ENCODE measurements around the gene USP10.
"Not testable (repeated sequence)": the region's sequence is repeated elsewhere in the genome, so short reads cannot be mapped to it uniquely, and the experiment has no call there.

USP10 gene

GRCh38 chr16:84672276-84673202 is 27.3 kb upstream of the USP10 start:
- Histone ChIP-seq H3K4me3 (no peak overlapping the region), H3K27ac (no peak overlapping the region)

- H3K27ac ChIP-seq = no peak overlapping the region
- H3K4me3 ChIP-seq = no peak overlapping the region
These were observed 26.6 kb upstream of the USP10 start for GRCh38 chr16:84673203-84673535.

- H3K27ac ChIP-seq = no peak overlapping the region
- no peak overlapping the region for H3K4me3 ChIP-seq
These were observed 26.2 kb upstream of the USP10 start for GRCh38 chr16:84673561-84673960.

GRCh38 chr16:84675423-84675822 is 24.4 kb upstream of the USP10 start:
- H3K27ac ChIP-seq = no peak overlapping the region
- H3K4me3 ChIP-seq = no peak overlapping the region

- no peak overlapping the region for H3K27ac ChIP-seq
- no peak overlapping the region for H3K4me3 ChIP-seq
These were observed 23.9 kb upstream of the USP10 start for GRCh38 chr16:84675884-84676283.

- H3K4me3 ChIP-seq = no peak overlapping the region
- no peak overlapping the region for H3K27ac ChIP-seq
These were observed 22.6 kb upstream of the USP10 start for GRCh38 chr16:84677017-84677803.

- Histone ChIP-seq H3K4me3 (no peak overlapping the region), H3K27ac (no peak overlapping the region)
These were observed 22.0 kb upstream of the USP10 start for GRCh38 chr16:84677849-84678248.

GRCh38 chr16:84678541-84678940 is 21.3 kb upstream of the USP10 start:
- H3K4me3 ChIP-seq = no peak overlapping the region
- H3K27ac ChIP-seq = no peak overlapping the region

GRCh38 chr16:84680165-84680842 is 19.5 kb upstream of the USP10 start:
- H3K4me3 ChIP-seq = no peak overlapping the region

GRCh38 chr16:84680843-84681629 is 18.8 kb upstream of the USP10 start:
- no peak overlapping the region for H3K27ac ChIP-seq
- no peak overlapping the region for H3K4me3 ChIP-seq

More at GRCh38 chr16:84680165-84680842, 19.5 kb upstream of the USP10 start:
- no peak overlapping the region for H3K27ac ChIP-seq

GRCh38 chr16:84683691-84684591 is 15.9 kb upstream of the USP10 start:
- Histone ChIP-seq H3K4me3 (no peak overlapping the region), H3K27ac (no peak overlapping the region)

GRCh38 chr16:84684592-84684965 is 15.2 kb upstream of the USP10 start:
- no peak overlapping the region for H3K4me3 ChIP-seq
- H3K27ac ChIP-seq = no peak overlapping the region

GRCh38 chr16:84685210-84685609 is 14.6 kb upstream of the USP10 start:
- no peak overlapping the region for H3K27ac ChIP-seq
- H3K4me3 ChIP-seq = no peak overlapping the region

- Histone ChIP-seq H3K4me3 (no peak overlapping the region), H3K27ac (no peak overlapping the region)
These were observed 13.0 kb upstream of the USP10 start for GRCh38 chr16:84686707-84687298.

GRCh38 chr16:84687715-84688114 is 12.1 kb upstream of the USP10 start:
- Histone ChIP-seq H3K4me3 (no peak overlapping the region), H3K27ac (no peak overlapping the region)

- not testable (repeated sequence) for H3K27ac ChIP-seq, H3K4me3 ChIP-seq
These were observed 11.6 kb upstream of the USP10 start for GRCh38 chr16:84688163-84688562.

GRCh38 chr16:84689111-84689510 is 10.7 kb upstream of the USP10 start:
- no peak overlapping the region for H3K4me3 ChIP-seq
- no peak overlapping the region for H3K27ac ChIP-seq

- Histone ChIP-seq H3K4me3 (no peak overlapping the region), H3K27ac (no peak overlapping the region)
These were observed 9.5 kb upstream of the USP10 start for GRCh38 chr16:84690088-84690819.

All from skin epidermis (tissue), 12 donors.